GM18505 (cell line): ENCODE data around the gene FAHD1.

ENCODE experiments used
- ATAC-seq: cut with Tn5 transposase; IDR thresholded peaks from one replicate; pipeline ENCODE4 v1.9.1; 2021; ENCODE audit not compliant: unreplicated experiment
- POLR2A ChIP-seq: IDR thresholded peaks from 4 replicates; pipeline ENCODE4 v1.6.1; 2011; ENCODE audit warnings: borderline replicate concordance; ENCODE audit not compliant: insufficient read depth, insufficient read length; ENCODE audit errors: extremely low read depth

Gene FAHD1

GRCh38 chr16:1831186-1832075, 4.4 kb downstream of the FAHD1 start:
- no peak for ATAC-seq
- TF ChIP-seq POLR2A: no peak

GRCh38 chr16:1832838-1833454, 5.9 kb downstream of the FAHD1 start:
- TF ChIP-seq POLR2A: no peak
- ATAC-seq: no peak

- no peak for TF ChIP-seq POLR2A
- ATAC-seq: no peak
These were observed 7.1 kb downstream of the FAHD1 start for GRCh38 chr16:1834096-1834495.

GRCh38 chr16:1839554-1839953, 12.5 kb downstream of the FAHD1 start:
- no peak for TF ChIP-seq POLR2A
- no peak for ATAC-seq

GRCh38 chr16:1845985-1846384, 19.0 kb downstream of the FAHD1 start:
- TF ChIP-seq POLR2A: no peak
- no peak for ATAC-seq

- no peak for ATAC-seq
- TF ChIP-seq POLR2A: no peak
These were observed 19.4 kb downstream of the FAHD1 start for GRCh38 chr16:1846416-1846815.

- no peak for TF ChIP-seq POLR2A
- ATAC-seq: no peak
These were observed 24.0 kb downstream of the FAHD1 start for GRCh38 chr16:1850981-1851380.

- no peak for ATAC-seq
- TF ChIP-seq POLR2A: no peak
These were observed 24.8 kb downstream of the FAHD1 start for GRCh38 chr16:1851793-1852192.

- no peak for TF ChIP-seq POLR2A
- ATAC-seq: no peak
These were observed 30.6 kb downstream of the FAHD1 start for GRCh38 chr16:1857433-1858097.

- no peak for ATAC-seq
- TF ChIP-seq POLR2A: no peak
These were observed 31.3 kb downstream of the FAHD1 start for GRCh38 chr16:1858189-1858865.

- TF ChIP-seq POLR2A: no peak
- ATAC-seq: no peak
These were observed 32.6 kb downstream of the FAHD1 start for GRCh38 chr16:1859650-1860049.

- TF ChIP-seq POLR2A: no peak
- no peak for ATAC-seq
These were observed 34.7 kb downstream of the FAHD1 start for GRCh38 chr16:1861730-1862129.

GRCh38 chr16:1862394-1862793, 35.4 kb downstream of the FAHD1 start:
- TF ChIP-seq POLR2A: no peak
- ATAC-seq: no peak
